Activated naive CD4-positive, alpha-beta T cell treated with anti-CD3 and anti-CD28 coated beads, Interleukin-2, amount 50 U/mL, for 24 hours (primary cell): Measurements from ENCODE around the gene HSPG2.

ENCODE experiments used
- H3K27ac Mint-ChIP-seq: one replicate; pipeline ENCODE4 v1.8.0; 2021; ENCODE audit warnings: mild to moderate bottlenecking, mixed read lengths
- H3K27me3 Mint-ChIP-seq: one replicate; pipeline ENCODE4 v1.8.0; 2021; ENCODE audit warnings: mixed read lengths
- H3K36me3 Mint-ChIP-seq: one replicate; pipeline ENCODE4 v1.8.0; 2021; ENCODE audit warnings: mixed read lengths
- H3K4me1 Mint-ChIP-seq: one replicate; pipeline ENCODE4 v1.8.0; 2021; ENCODE audit warnings: mixed read lengths
- H3K4me3 Mint-ChIP-seq: one replicate; pipeline ENCODE4 v1.8.0; 2021; ENCODE audit warnings: mild to moderate bottlenecking, mixed read lengths
- H3K9me3 Mint-ChIP-seq: one replicate; pipeline ENCODE4 v1.8.0; 2021; ENCODE audit warnings: mixed read lengths

The HSPG2 gene

GRCh38 chr1:21861602-21862429, 75.3 kb downstream of the HSPG2 start:
- Mint-ChIP-seq H3K27me3 (no peaks in the 10 kb centered on the region), H3K36me3 (peaks cover 2% of the 10 kb centered on the region), H3K4me1 (no peaks in the 10 kb centered on the region), H3K9me3 (no peaks in the 10 kb centered on the region), H3K27ac (no peak overlapping the region), H3K4me3 (no peak overlapping the region)

DNA sequence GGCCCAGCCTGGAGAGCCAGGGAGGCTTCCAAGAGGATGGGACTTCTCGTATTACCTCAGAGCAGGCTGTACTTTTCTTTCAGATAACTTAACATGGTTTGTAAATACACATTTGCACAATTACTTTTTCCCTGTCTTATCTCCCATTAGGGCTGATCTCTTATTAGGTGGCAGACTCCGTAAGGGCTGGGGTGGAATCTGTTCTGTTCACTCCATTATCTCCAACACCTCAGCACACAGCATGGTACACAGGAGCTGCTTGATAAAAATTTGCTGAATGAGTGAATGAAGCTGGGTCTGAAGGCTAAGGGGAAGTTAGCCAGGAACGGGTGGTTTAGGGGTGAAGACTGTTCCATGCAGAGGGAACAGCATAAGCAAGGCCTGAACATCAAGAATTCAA, 76.1 kb downstream of the HSPG2 start:
- Mint-ChIP-seq H3K27me3 (no peaks in the 10 kb centered on the region), H3K4me1 (no peaks in the 10 kb centered on the region), H3K27ac (no peak overlapping the region), H3K9me3 (no peaks in the 10 kb centered on the region), H3K4me3 (no peak overlapping the region), H3K36me3 (peaks cover 2% of the 10 kb centered on the region)

GRCh38 chr1:21859669-21860179, 77.4 kb downstream of the HSPG2 start:
- H3K4me3 Mint-ChIP-seq, result no peak overlapping the region
- H3K36me3 Mint-ChIP-seq, result peaks cover 2% of the 10 kb centered on the region
- no peak overlapping the region for H3K27ac Mint-ChIP-seq
- H3K27me3 Mint-ChIP-seq, result no peaks in the 10 kb centered on the region
- H3K9me3 Mint-ChIP-seq, result no peaks in the 10 kb centered on the region
- no peaks in the 10 kb centered on the region for H3K4me1 Mint-ChIP-seq

DNA sequence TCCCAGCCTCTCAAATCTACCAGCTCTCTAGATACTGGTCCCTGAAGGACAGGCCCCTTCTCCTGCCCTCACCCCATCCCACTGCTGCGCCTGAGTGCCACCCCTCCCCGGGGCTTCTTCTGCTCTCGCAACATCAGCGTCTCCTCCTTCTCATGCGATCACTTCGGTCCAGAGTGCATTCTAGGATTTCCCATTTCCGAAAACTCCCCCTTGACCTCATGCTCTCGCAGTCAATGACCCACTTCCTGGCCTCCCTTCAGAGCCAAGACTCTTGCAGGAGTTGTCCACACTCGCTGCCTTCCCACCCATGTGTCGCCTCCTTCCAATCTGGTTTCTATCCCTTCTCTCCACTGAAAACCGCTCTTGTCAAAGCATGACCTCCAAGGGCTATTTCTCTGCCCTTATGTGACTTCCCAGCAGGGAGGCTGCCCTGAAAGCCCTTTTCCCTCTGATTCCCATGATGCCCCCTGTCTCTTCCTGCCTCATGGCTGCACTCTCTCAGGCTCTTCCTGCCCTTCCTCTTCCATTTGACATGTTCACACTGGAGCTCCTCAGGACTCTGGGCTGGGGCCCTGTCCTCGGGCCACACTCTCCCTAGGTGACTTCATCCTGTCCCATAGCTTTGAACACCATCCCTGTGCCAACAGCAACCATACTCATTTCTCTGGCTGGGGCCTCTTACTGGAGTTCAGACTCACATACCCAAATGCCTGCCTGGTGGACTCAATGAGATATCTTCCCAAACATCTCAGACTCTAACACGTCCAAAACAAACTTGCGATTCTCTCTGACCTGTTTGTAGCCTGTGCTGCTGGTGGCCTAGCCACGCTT, 79.1 kb downstream of the HSPG2 start:
- H3K36me3 Mint-ChIP-seq, result peaks cover 2% of the 10 kb centered on the region
- no peaks in the 10 kb centered on the region for H3K9me3 Mint-ChIP-seq
- H3K27ac Mint-ChIP-seq, result no peak overlapping the region
- no peaks in the 10 kb centered on the region for H3K27me3 Mint-ChIP-seq
- H3K4me1 Mint-ChIP-seq, result no peaks in the 10 kb centered on the region
- no peak overlapping the region for H3K4me3 Mint-ChIP-seq

DNA sequence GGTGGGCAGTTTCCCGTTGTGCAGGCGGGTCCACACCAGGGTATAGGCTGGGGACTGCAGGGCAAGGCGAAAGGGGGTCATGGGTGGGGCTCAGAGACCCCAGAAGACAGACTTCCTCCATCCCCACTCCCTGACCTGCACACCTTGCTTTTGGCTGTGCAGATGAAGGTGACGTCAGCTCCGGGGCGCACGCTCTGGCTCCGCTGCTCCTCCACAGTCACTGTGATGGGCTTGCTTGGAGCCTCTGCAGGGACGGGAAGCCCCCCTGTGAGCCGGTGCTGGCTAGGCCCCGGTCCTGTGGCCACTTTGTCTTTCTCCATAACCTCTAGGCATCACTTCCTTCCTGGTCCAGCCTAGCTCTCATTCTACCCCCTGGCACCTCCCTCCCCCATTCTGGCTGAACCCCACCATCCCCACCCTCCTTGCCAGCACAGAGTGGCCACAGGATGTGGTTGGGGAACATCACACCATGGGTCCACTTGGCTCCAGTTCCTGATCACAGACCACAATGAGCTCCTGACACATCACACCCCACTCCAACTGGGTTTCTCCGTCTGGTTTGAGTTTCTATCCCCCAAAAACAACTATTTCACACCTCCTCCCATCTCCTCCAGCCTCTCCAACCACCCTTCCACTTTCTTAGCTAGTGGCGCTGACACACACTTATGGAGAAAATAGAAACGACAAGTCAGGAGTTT, 79.8 kb downstream of the HSPG2 start:
- no peaks in the 10 kb centered on the region for H3K4me1 Mint-ChIP-seq
- no peaks in the 10 kb centered on the region for H3K9me3 Mint-ChIP-seq
- no peak overlapping the region for H3K4me3 Mint-ChIP-seq
- peaks cover 2% of the 10 kb centered on the region for H3K36me3 Mint-ChIP-seq
- no peaks in the 10 kb centered on the region for H3K27me3 Mint-ChIP-seq
- no peak overlapping the region for H3K27ac Mint-ChIP-seq

DNA sequence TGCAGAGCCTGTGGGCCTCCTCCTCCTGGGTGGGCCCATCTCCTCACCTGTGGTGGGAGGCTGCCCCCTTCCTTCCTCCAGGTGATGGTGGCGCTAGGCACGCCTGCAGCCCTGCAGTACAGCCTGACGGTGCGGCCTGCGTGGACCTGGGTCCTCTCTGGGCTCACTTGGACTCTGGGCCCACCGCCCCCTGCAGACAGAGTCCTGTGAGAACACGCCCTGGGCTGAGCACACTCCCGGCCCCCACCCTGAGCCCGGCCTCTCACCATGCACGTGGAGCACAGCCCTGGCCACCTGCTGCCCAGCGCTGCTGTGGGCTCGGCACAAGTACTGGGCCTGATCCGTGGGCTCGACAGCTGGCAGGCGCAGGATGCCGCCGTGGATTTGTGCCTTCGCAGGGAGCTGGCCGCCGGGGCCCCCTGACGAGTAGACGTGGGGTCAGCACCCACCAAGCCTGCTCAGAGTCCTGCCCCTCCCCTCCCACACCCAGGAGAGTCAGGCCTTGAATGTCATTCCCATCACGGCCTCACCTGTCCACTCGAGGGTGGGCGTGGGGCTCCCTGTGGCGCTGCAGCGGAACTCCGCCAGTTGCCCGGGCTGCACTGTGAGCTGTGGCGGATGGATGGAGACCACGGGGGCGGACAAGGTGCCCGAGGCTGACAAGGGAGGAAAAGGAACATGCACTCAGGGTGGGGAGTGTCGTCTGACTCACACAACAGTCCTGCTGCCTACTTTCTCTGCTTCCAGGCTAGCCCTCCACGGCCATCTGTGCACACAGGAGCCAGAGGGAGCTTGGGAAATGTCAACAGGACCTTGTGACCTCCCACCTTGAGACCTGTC, 81.6 kb downstream of the HSPG2 start:
- H3K27ac Mint-ChIP-seq, result no peak overlapping the region
- H3K9me3 Mint-ChIP-seq, result no peaks in the 10 kb centered on the region
- H3K4me3 Mint-ChIP-seq, result no peak overlapping the region
- no peaks in the 10 kb centered on the region for H3K36me3 Mint-ChIP-seq
- H3K4me1 Mint-ChIP-seq, result no peaks in the 10 kb centered on the region
- H3K27me3 Mint-ChIP-seq, result no peaks in the 10 kb centered on the region

GRCh38 chr1:21854751-21855131, 82.4 kb downstream of the HSPG2 start:
- no peak overlapping the region for H3K4me3 Mint-ChIP-seq
- H3K4me1 Mint-ChIP-seq, result no peaks in the 10 kb centered on the region
- no peaks in the 10 kb centered on the region for H3K9me3 Mint-ChIP-seq
- no peak overlapping the region for H3K27ac Mint-ChIP-seq
- H3K36me3 Mint-ChIP-seq, result no peaks in the 10 kb centered on the region
- H3K27me3 Mint-ChIP-seq, result no peaks in the 10 kb centered on the region

- Mint-ChIP-seq H3K4me3 (no peak overlapping the region), H3K4me1 (no peaks in the 10 kb centered on the region), H3K27ac (no peak overlapping the region), H3K27me3 (no peaks in the 10 kb centered on the region), H3K9me3 (no peaks in the 10 kb centered on the region), H3K36me3 (no peaks in the 10 kb centered on the region)
Measured at GRCh38 chr1:21854090-21854750, 82.9 kb downstream of the HSPG2 start.

DNA sequence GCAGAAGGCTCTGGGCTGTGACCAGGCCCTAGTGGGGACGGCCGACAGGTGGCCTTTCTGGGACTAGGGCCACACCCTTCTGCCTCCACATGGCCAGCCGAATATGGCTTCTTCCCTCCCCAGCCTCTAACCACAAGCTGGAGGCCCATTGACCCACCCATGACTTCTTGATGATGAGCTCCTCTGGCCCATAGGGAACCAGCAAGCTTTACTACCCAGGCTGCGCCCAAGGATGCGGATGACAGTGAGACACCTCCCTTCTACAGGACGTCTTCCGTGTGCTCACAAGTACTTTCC, 84.0 kb downstream of the HSPG2 start:
- Mint-ChIP-seq H3K36me3 (no peaks in the 10 kb centered on the region), H3K27me3 (no peaks in the 10 kb centered on the region), H3K4me1 (no peaks in the 10 kb centered on the region), H3K27ac (peak overlapping the region; percentile 12), H3K4me3 (no peak overlapping the region), H3K9me3 (no peaks in the 10 kb centered on the region)

DNA sequence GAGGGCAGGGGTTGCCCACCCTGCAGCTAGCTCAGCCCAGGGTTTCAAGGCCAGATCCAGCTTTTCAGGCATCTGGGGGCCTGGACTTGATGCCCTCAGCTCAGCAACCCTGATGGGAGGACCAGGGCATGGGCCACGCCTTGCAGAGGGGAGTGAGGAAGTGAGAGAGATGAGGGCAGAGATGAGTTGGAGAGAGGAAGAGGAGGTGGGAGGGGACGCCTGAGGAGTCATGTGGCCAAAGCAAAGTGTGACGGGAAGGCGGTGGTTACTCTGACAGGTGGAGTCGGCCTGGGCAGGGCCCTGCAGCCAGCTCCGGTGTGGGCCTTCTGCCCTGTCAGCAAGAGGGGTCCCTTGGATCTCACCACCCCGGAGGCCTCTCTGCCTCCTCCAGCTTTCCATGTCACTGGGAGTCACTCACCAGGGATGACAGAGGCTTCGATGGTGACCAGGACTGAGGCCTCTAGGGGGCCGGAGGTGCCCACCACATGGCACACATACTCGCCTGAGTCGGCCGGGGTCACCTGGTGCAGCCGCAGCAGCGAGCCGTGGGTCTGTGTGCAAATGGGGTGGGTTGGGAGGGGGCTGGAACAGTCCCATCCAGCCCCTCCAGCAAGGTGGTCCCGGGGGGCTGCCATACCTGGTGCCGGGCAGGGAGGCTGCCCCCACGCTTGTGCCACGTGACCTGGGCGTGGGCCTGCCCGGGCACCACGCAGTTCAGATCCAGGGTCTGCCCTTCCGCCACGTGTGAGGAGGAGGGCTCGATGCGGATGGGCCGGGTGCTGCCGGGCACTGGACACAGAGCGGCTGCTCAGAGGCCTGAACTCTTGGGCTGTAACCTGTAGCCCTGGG, 84.6 kb downstream of the HSPG2 start:
- no peak overlapping the region for H3K27ac Mint-ChIP-seq
- H3K27me3 Mint-ChIP-seq, result no peaks in the 10 kb centered on the region
- no peak overlapping the region for H3K4me3 Mint-ChIP-seq
- H3K36me3 Mint-ChIP-seq, result no peaks in the 10 kb centered on the region
- H3K9me3 Mint-ChIP-seq, result no peaks in the 10 kb centered on the region
- H3K4me1 Mint-ChIP-seq, result no peaks in the 10 kb centered on the region

DNA sequence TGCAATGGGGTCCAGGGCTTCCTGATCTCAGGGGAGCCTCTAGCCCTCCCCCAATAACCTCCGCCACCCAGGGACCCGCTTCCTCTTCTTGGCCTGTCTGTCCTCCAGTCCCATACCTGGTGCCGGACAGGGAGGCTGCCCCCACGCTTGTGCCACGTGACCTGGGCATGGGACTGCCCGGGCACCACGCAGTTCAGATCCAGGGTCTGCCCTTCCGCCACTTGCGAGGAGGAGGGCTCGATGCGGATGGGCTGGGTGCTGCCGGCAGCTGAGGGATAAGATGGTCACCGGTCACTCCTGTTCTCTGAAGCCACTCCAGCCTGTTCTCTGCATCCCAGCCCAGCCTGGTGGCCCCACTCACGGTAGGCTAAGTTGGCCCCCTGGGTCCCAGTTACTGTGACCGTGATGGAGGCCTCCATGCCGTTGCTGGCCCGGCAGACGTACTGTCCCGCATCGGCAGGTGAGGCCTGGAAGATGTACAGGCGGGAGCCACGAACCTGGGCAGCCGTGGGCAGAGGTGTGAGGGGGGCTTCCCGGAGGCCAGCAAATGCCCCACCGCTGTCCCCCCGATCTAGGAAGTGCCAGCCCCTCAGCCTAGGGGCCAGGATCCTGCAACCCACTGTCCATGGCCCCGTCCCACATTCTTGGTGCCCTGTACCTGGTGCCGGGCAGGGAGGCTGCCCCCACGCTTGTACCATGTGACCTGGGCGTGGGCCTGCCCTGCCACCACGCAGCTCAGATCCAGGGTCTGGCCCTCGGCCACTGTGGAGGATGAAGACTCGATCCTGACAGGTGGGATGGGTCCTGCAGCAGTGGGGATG, 85.5 kb downstream of the HSPG2 start:
- Mint-ChIP-seq H3K4me3 (no peak overlapping the region), H3K36me3 (no peaks in the 10 kb centered on the region), H3K27ac (no peak overlapping the region), H3K4me1 (no peaks in the 10 kb centered on the region), H3K9me3 (no peaks in the 10 kb centered on the region), H3K27me3 (no peaks in the 10 kb centered on the region)

DNA sequence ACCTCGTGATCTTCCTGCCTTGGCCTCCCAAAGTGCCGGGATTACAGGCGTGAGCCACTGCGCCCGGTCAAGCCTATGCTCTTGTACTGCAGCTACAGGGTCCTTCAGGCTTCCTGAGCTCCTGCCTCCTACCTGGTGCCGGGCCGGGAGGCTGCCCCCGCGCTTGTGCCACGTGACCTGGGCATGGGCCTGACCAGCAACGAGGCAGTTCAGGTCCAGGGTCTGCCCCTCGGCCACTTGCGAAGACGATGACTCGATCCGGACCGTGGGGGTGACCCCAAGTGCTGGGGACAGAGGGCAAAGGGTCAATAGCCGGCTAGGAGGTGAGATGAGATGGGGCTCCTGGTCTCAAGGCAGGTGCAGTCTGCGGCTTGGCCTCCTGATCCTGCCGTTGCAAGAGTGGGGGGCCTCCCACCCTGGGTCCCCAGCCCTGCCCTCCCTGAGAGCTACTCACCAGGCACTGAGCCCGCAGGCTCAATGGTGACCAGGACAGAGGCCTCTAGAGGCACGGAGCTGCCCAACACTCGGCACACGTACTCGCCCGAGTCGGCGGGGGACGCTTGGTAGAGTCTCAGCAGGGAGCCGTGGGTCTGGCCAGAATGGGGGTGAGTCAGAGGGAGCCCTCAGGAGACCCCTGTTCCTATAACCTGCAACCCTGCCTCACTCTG, 87.1 kb downstream of the HSPG2 start:
- H3K27me3 Mint-ChIP-seq, result no peaks in the 10 kb centered on the region

DNA sequence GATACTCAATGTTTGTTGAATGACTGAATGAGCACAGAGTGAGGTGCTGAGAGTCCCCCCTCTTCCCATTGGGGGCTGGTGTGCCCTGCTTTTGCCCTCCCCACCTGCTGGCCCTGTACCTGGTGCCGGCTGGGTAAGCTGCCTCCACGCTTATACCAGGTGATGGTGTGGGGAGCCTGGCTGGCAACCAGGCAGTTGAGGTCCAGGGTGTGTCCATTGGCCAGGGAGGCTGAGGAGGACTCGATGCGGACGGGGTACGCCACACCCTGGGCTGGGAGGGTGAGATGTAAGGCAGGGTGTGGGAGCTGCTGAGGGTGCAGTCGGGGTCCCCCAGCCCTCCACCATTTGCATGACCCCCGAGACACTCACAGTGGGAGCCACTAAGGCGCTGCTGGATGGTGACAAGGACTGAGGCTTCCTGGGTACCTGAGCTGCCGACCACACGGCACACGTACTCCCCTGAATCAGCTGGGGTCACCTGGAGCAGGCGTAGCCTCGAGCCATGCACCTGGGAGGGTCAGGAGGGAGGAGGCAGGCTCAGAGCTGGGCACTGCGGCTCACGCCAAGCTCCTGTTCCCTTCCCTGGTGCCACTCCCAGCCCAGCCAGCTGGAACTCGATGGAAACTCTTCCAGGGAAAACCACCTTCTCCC, 88.5 kb downstream of the HSPG2 start:
- H3K4me1 Mint-ChIP-seq, result no peaks in the 10 kb centered on the region
- no peak overlapping the region for H3K27ac Mint-ChIP-seq
- H3K9me3 Mint-ChIP-seq, result no peaks in the 10 kb centered on the region
- H3K4me3 Mint-ChIP-seq, result no peak overlapping the region
- H3K27me3 Mint-ChIP-seq, result no peaks in the 10 kb centered on the region
- H3K36me3 Mint-ChIP-seq, result no peaks in the 10 kb centered on the region

More for the DNA sequence above, 87.1 kb downstream of the HSPG2 start:
- H3K4me1 Mint-ChIP-seq, result no peaks in the 10 kb centered on the region
- H3K4me3 Mint-ChIP-seq, result no peak overlapping the region
- H3K36me3 Mint-ChIP-seq, result no peaks in the 10 kb centered on the region
- H3K9me3 Mint-ChIP-seq, result no peaks in the 10 kb centered on the region
- H3K27ac Mint-ChIP-seq, result no peak overlapping the region
